Neuronal stem cell (in vitro differentiated cells): ENCODE results near the gene MINK1.

Experiments used
- DNase-seq: peaks from one replicate; pipeline ENCODE4 v3.0.0-alpha.2; 2013; ENCODE audit warnings: low spot score
- H2AFZ ChIP-seq: one replicate; pipeline ENCODE4 v1.6.1; 2013; ENCODE audit warnings: mild to moderate bottlenecking, low read length, inconsistent platforms
- H2AK5ac ChIP-seq: 2 replicates; pipeline ENCODE4 v1.6.1; 2013; ENCODE audit warnings: low read depth, mild to moderate bottlenecking, inconsistent platforms, low read length, moderate library complexity, mixed read lengths
- H2BK120ac ChIP-seq: 2 replicates; pipeline ENCODE4 v1.6.1; 2013; ENCODE audit warnings: low read depth, mild to moderate bottlenecking, inconsistent platforms, low read length, moderate library complexity, mixed read lengths
- H2BK12ac ChIP-seq: one replicate; pipeline ENCODE4 v1.6.1; 2013; ENCODE audit warnings: low read length, inconsistent platforms
- H2BK15ac ChIP-seq: 2 replicates; pipeline ENCODE4 v1.6.1; 2013; ENCODE audit warnings: mild to moderate bottlenecking, low read length, inconsistent platforms, mixed read lengths
- H2BK5ac ChIP-seq: one replicate; pipeline ENCODE4 v1.6.1; 2013; ENCODE audit warnings: inconsistent platforms, mild to moderate bottlenecking, low read length, moderate library complexity
- H3K14ac ChIP-seq: one replicate; pipeline ENCODE4 v1.6.1; 2013; ENCODE audit warnings: low read length, inconsistent platforms
- H3K18ac ChIP-seq: 2 replicates; pipeline ENCODE4 v1.6.1; 2013; ENCODE audit warnings: low read length, inconsistent platforms
- H3K23ac ChIP-seq: 2 replicates; pipeline ENCODE4 v1.6.1; 2013; ENCODE audit warnings: low read depth, mild to moderate bottlenecking, mixed read lengths, low read length, inconsistent platforms; ENCODE audit not compliant: poor library complexity
- H3K27ac ChIP-seq: replicated peaks from 3 replicates; pipeline ENCODE4 v1.5.1; 2013; ENCODE audit warnings: low read length, inconsistent platforms
- H3K27me3 ChIP-seq, 3 experiments: 2 replicates each; pipeline ENCODE4 v1.6.1; 2013; ENCODE audit warnings: low read length in 3 of 3, mild to moderate bottlenecking in 2 of 3, inconsistent platforms in 1 of 3, low read depth in 1 of 3, mixed read lengths in 1 of 3, moderate library complexity in 1 of 3; ENCODE audit not compliant: control insufficient read depth in 3 of 3, insufficient read depth in 3 of 3
- H3K36me3 ChIP-seq, 2 donors: replicated peaks in 1 of 2; 2 replicates each; pipeline ENCODE4 v1.6.1; 2013; ENCODE audit warnings: low read length in 2 of 2; ENCODE audit not compliant: control insufficient read depth in 2 of 2, insufficient read depth in 2 of 2
- H3K4ac ChIP-seq: 2 replicates; pipeline ENCODE4 v1.6.1; 2013; ENCODE audit warnings: inconsistent platforms, mild to moderate bottlenecking, low read length, moderate library complexity
- H3K4me1 ChIP-seq, 2 donors: 1 replicate in 1 of 2; 2 replicates in 1 of 2; pipeline ENCODE4 v1.6.1; 2013; ENCODE audit warnings: low read length in 2 of 2, low read depth in 1 of 2; ENCODE audit not compliant: control insufficient read depth in 2 of 2, insufficient read depth in 1 of 2
- H3K4me2 ChIP-seq: one replicate; pipeline ENCODE4 v1.6.1; 2013; ENCODE audit warnings: mild to moderate bottlenecking, low read length, inconsistent platforms; ENCODE audit not compliant: insufficient read depth, poor library complexity, severe bottlenecking
- H3K4me3 ChIP-seq, 2 donors: 2 replicates each; pipeline ENCODE4 v1.5.1; 2013; ENCODE audit warnings: low read length in 2 of 2, mild to moderate bottlenecking in 2 of 2, inconsistent platforms in 1 of 2, moderate library complexity in 1 of 2
- H3K79me1 ChIP-seq: one replicate; pipeline ENCODE4 v1.6.1; 2013; ENCODE audit warnings: low read depth, mild to moderate bottlenecking, inconsistent platforms, low read length, moderate library complexity
- H3K9ac ChIP-seq: one replicate; pipeline ENCODE4 v1.6.1; 2013; ENCODE audit warnings: mild to moderate bottlenecking, low read depth, low read length, inconsistent platforms; ENCODE audit not compliant: poor library complexity
- H3K9me3 ChIP-seq, 2 donors: replicated peaks in 1 of 2; 2 replicates each; pipeline versions ENCODE3 to v1.6.1; 2013; ENCODE audit warnings: low read length in 2 of 2, mild to moderate bottlenecking in 2 of 2, inconsistent platforms in 1 of 2, low read depth in 1 of 2, mixed read lengths in 1 of 2, moderate library complexity in 1 of 2; ENCODE audit not compliant: control insufficient read depth in 2 of 2, insufficient read depth in 1 of 2
- H4K8ac ChIP-seq: one replicate; pipeline ENCODE4 v1.6.1; 2013; ENCODE audit warnings: low read depth, mild to moderate bottlenecking, inconsistent platforms, low read length, moderate library complexity
- H4K91ac ChIP-seq: one replicate; pipeline ENCODE4 v1.6.1; 2013; ENCODE audit warnings: low read length, low read depth, mild to moderate bottlenecking, inconsistent platforms; ENCODE audit not compliant: poor library complexity
- WGBS, 2 donors: extraction: QIAGEN DNeasy Blood & Tissue Kit; methylation state at CpG; one replicate each; pipeline ENCODE4 v1.1.7; 2013; ENCODE audit warnings: missing lambda C conversion rate in 2 of 2, mixed read lengths in 1 of 2; ENCODE audit not compliant: insufficient read length in 2 of 2, insufficient replicate concordance in 1 of 2; ENCODE audit errors: extremely low coverage in 2 of 2; 5-methylcytosine and 5-hydroxymethylcytosine counted together

Gene MINK1

DNA sequence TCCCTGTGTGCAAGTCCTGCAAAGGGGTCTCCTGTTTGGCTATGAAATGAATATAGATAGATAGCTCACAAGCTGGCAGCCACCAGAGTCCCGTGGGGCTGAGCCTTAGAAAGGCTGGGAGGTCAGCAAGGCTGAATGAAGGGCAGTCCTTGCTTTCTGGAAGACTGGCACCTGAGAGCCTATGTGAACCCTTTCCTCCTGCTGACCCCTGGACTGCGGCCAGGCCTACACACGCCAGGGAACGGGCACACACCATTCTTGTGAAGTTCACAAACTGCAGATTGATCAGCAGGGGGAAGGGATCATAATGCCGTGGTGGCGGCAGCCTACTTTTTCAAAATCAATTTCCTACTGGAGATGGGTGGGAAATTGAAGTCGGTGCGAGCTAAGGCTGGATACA, 65.2 kb downstream of the MINK1 start:
- no peak overlapping the region for H2BK12ac ChIP-seq
- no peak overlapping the region for H3K14ac ChIP-seq
- H3K23ac ChIP-seq, result no peak overlapping the region
- H3K27me3 ChIP-seq, result peaks cover 0 to 3% (median 0%) of the 10 kb centered on the region in 3 experiments
- H3K18ac ChIP-seq, result no peak overlapping the region
- no peak overlapping the region for H4K8ac ChIP-seq
- peaks cover 4% of the 10 kb centered on the region for H3K79me1 ChIP-seq
- WGBS, 2 donors, result no CpG with 5 or more reads among the region's 8 CpGs
- peaks cover 30 to 62% of the 10 kb centered on the region in 2 donors for H3K36me3 ChIP-seq
- H3K4me3 ChIP-seq, result no peak overlapping the region
- H3K4me1 ChIP-seq, result peaks cover 0 to 1% of the 10 kb centered on the region in 2 donors
- no peaks in the 10 kb centered on the region for H3K9me3 ChIP-seq
- H2BK120ac ChIP-seq, result peak overlapping the region; percentile 47
- no peak overlapping the region for H3K27ac ChIP-seq
- no peak overlapping the region for H3K9ac ChIP-seq
- H3K4ac ChIP-seq, result no peak overlapping the region
- no peak overlapping the region for H3K4me2 ChIP-seq
- no peak for DNase-seq
- H4K91ac ChIP-seq, result no peak overlapping the region
- no peak overlapping the region for H2AK5ac ChIP-seq
- H2BK5ac ChIP-seq, result no peak overlapping the region
- no peak overlapping the region for H2BK15ac ChIP-seq
- no peak overlapping the region for H2AFZ ChIP-seq

DNA sequence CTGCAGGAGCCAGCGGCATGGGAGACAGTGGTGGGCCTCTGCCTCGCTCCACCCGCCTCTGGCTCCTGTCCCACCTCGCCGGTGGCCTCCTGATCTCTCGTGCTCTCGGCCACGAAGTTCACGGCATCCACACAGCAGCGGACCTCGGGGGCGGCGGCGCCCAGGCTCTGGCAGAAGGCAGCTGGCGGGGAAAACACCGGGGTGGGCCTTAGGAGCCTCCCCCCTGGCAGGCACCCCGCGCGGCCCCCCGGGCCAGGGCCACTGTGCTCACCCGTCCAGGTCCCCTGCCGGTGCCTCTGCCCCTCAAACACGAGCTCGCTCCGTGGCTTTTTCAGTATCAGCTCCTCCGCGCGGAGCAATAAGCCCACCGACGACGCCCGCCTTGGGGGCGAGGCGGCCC, 65.8 kb downstream of the MINK1 start:
- peaks cover 3% of the 10 kb centered on the region for H3K79me1 ChIP-seq

DNA sequence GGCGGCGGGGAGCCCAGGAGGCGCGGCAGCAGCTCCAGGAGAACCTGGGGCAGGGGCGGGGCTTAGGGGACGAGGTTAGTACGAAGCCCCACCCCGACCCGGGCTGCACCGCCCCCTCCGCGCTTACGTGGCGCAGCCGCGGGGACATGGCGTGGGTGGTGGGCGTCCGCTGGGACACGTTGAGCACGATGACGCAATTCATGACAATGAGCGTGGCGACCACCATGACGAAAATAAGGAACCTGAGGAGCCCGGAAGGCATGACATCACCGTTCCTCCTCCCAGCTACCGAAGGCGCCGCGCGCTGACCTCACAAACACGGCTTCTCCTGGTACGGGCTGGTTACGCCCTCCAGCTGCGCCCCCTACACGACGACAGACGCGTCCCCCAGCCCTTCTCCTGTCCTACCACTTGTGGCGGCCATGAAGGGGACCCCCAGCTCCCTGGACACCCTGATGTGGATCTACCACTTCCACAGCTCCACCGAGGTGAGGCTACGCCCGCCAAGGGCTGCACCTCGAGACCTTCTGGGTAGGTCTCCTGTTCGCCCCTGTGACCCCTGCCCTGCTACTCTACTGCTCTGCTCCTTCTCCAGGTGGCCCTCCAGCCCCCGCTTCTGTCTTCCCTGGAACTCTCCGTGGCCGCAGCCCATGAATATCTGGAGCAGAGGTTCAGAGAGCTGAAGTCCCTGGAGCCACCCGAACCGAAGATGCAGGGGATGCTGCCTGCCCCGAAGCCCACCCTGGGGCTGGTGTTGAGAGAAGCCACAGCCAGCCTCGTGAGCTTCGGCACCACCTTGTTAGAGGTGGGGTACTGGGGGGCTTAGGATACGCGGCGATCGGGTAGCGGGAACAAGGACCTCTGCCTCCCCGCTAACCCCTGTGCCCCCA, 66.4 kb downstream of the MINK1 start, which contains the start of gene C17orf107:
Gene C17orf107 (plus strand): TSS at position 196 of the 890 bp plus-strand sequence. CDS start 227 bp downstream, at position 423.
- no peak within 1 kb of the TSS for H3K9ac ChIP-seq
- peak within 1 kb of the TSS; percentile 13 for H2BK5ac ChIP-seq
- H3K4ac ChIP-seq, result no peak within 1 kb of the TSS
- no peak within 1 kb of the TSS for H2BK15ac ChIP-seq
- H3K23ac ChIP-seq, result peak within 1 kb of the TSS; percentile 55
- H4K91ac ChIP-seq, result no peak within 1 kb of the TSS
- H3K4me3 ChIP-seq, result peak within 1 kb of the TSS in 1 of 2 donors; percentile 55
- peaks cover 0 to 3% (median 0%) of the 10 kb centered on the region in 3 experiments for H3K27me3 ChIP-seq
- peak within 1 kb of the TSS; percentile 57 for H3K18ac ChIP-seq
- H2BK12ac ChIP-seq, result peak within 1 kb of the TSS; percentile 73
- peak within 1 kb of the TSS; percentile 18 for H3K4me2 ChIP-seq
- H4K8ac ChIP-seq, result no peak within 1 kb of the TSS
- peak within 1 kb of the TSS; percentile 26 for H2AK5ac ChIP-seq
- H3K36me3 ChIP-seq, result peaks cover 20 to 49% of the 10 kb centered on the region in 2 donors
- no CpG with 5 or more reads among the region's 60 CpGs for WGBS, 2 donors
- peak within 1 kb of the TSS; percentile 47 for H2BK120ac ChIP-seq
- no peaks in the 10 kb centered on the region for H3K9me3 ChIP-seq
- no peak within 1 kb of the TSS for H2AFZ ChIP-seq
- peaks cover 0 to 1% of the 10 kb centered on the region in 2 donors for H3K4me1 ChIP-seq
- no peak within 1 kb of the TSS for H3K27ac ChIP-seq
- peaks cover 2% of the 10 kb centered on the region for H3K79me1 ChIP-seq
- no peak for DNase-seq
- H3K14ac ChIP-seq, result peak within 1 kb of the TSS; percentile 47

More for the DNA sequence above, 65.8 kb downstream of the MINK1 start:
- H2AK5ac ChIP-seq, result no peak overlapping the region
- H4K8ac ChIP-seq, result no peak overlapping the region
- no peak overlapping the region for H2BK12ac ChIP-seq
- DNase-seq, result no peak
- H2BK5ac ChIP-seq, result no peak overlapping the region
- H3K4ac ChIP-seq, result no peak overlapping the region
- WGBS, 2 donors, result no CpG with 5 or more reads among the region's 34 CpGs
- peaks cover 0 to 3% (median 0%) of the 10 kb centered on the region in 3 experiments for H3K27me3 ChIP-seq
- no peak overlapping the region for H3K23ac ChIP-seq
- H3K27ac ChIP-seq, result no peak overlapping the region
- H3K18ac ChIP-seq, result no peak overlapping the region
- H3K4me2 ChIP-seq, result no peak overlapping the region
- H2BK120ac ChIP-seq, result no peak overlapping the region
- H3K4me1 ChIP-seq, result peaks cover 0 to 1% of the 10 kb centered on the region in 2 donors
- no peak overlapping the region for H4K91ac ChIP-seq
- no peaks in the 10 kb centered on the region for H3K9me3 ChIP-seq
- no peak overlapping the region for H2AFZ ChIP-seq
- H3K9ac ChIP-seq, result no peak overlapping the region
- H3K36me3 ChIP-seq, result peaks cover 26 to 56% of the 10 kb centered on the region in 2 donors
- H3K4me3 ChIP-seq, result no peak overlapping the region
- H2BK15ac ChIP-seq, result no peak overlapping the region
- H3K14ac ChIP-seq, result no peak overlapping the region
